Neural progenitor cell (in vitro differentiated cells): ENCODE data around the gene TREML2. TPM values are rescaled to one million over a fixed set of nuclear protein-coding genes. Genes with fewer than 3 reads are reported as not detected.
A peak's percentile ranks its signal among the peaks of the same experiment; 100 is the strongest.

Source experiments
- DNase-seq: peaks from one replicate; pipeline ENCODE4 v3.0.0-alpha.2; 2016; ENCODE audit warnings: low spot score
- H2AFZ ChIP-seq: fragments of 200-600 bp; sonication (generic); replicated peaks from 2 replicates; pipeline ENCODE4 v1.6.1; 2016; ENCODE audit warnings: antibody characterized with exemption
- H3F3A ChIP-seq: fragments of 200-600 bp; sonication (generic); 2 replicates; pipeline ENCODE4 v1.6.1; 2016; ENCODE audit warnings: antibody characterized with exemption, low read depth
- H3K27ac ChIP-seq: fragments of 200-600 bp; sonication (generic); 2 replicates; pipeline ENCODE4 v1.5.1; 2016; ENCODE audit warnings: mild to moderate bottlenecking
- H3K27me3 ChIP-seq: fragments of 200-600 bp; sonication (generic); 2 replicates; pipeline ENCODE4 v1.6.1; 2016; ENCODE audit warnings: mild to moderate bottlenecking, moderate library complexity
- H3K36me3 ChIP-seq: fragments of 200-600 bp; sonication (generic); 2 replicates; pipeline ENCODE4 v1.5.1; 2016
- H3K4me1 ChIP-seq: fragments of 200-600 bp; sonication (generic); 2 replicates; pipeline ENCODE4 v1.6.1; 2016; ENCODE audit warnings: mixed run types
- H3K4me2 ChIP-seq: fragments of 200-600 bp; sonication (generic); 2 replicates; pipeline ENCODE4 v1.6.1; 2016
- H3K4me3 ChIP-seq: fragments of 200-600 bp; sonication (generic); 2 replicates; pipeline ENCODE4 v1.5.1; 2016
- H3K79me2 ChIP-seq: fragments of 200-600 bp; sonication (generic); 2 replicates; pipeline ENCODE4 v1.6.1; 2016; ENCODE audit warnings: low read depth
- H3K9ac ChIP-seq: fragments of 200-600 bp; sonication (generic); 2 replicates; pipeline ENCODE4 v1.6.1; 2016
- H3K9me3 ChIP-seq: fragments of 200-600 bp; sonication (generic); 2 replicates; pipeline ENCODE4 v1.5.1; 2016; ENCODE audit warnings: low read depth
- H4K20me1 ChIP-seq: fragments of 200-600 bp; sonication (generic); 2 replicates; pipeline ENCODE4 v1.6.1; 2016; ENCODE audit warnings: low read depth
- H3K27ac Mint-ChIP-seq: 3 replicates; pipeline ENCODE4 v1.8.0; 2021; ENCODE audit warnings: mixed read lengths
- H3K27me3 Mint-ChIP-seq: 2 replicates; pipeline ENCODE4 v1.8.0; 2022; ENCODE audit warnings: low read depth, mild to moderate bottlenecking, inconsistent platforms, moderate library complexity, mixed read lengths; ENCODE audit not compliant: insufficient read depth
- H3K36me3 Mint-ChIP-seq: 3 replicates; pipeline ENCODE4 v1.8.0; 2021; ENCODE audit warnings: mixed read lengths
- H3K4me1 Mint-ChIP-seq: 3 replicates; pipeline ENCODE4 v1.8.0; 2021; ENCODE audit warnings: mixed read lengths
- H3K4me3 Mint-ChIP-seq: 3 replicates; pipeline ENCODE4 v1.8.0; 2021; ENCODE audit warnings: mild to moderate bottlenecking, moderate library complexity, mixed read lengths
- H3K9me3 Mint-ChIP-seq: 3 replicates; pipeline ENCODE4 v1.8.0; 2020; ENCODE audit warnings: mixed read lengths
- EZH2 ChIP-seq: fragments of 200-600 bp; sonication (generic); IDR thresholded peaks from 2 replicates; pipeline ENCODE4 v1.6.1; 2017; ENCODE audit warnings: antibody characterized with exemption, mild to moderate bottlenecking, moderate library complexity
- EZH2phosphoT487 ChIP-seq: fragments of 200-600 bp; sonication (generic); IDR thresholded peaks from 2 replicates; pipeline ENCODE4 v1.6.1; 2017; ENCODE audit warnings: antibody characterized with exemption
- total RNA-seq: library from RNA; depleted of rRNA; stranded (reverse); fragments of >200 nt; gene quantifications from 2 replicates; pipeline ENCODE4 v1.2.3, GENCODE V29; 2015; ENCODE audit warnings: low replicate concordance
- TF ChIP-seq, protein P1 (sequence below): fragments of 200-600 bp; sonication (generic); IDR thresholded peaks from 2 replicates; pipeline ENCODE4 v1.5.1; 2017; ENCODE audit warnings: antibody characterized with exemption, mild to moderate bottlenecking

The TREML2 gene
- total RNA-seq, 1 donor from 2014 or later = not detected

DNA sequence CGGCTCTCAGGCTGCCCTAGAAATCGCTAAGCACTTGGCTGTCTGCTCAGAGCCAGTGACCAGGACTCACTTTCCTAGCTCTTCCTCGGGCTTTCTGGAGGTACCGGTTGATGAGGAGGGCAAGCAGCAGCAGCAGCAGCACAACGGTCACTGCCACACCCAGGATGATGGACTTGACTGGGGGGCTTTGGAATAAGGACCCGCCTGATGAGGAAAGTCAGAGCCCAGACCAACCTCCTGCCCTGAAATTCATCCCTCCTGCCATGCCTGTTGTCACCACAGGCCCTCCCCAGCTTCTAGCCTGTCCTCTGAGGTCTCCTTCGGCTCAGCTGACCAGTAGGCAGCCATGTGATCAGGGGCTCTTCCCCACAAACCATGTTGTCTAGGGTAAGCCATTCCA, 16.2 kb downstream of the TREML2 start:
- no peak for DNase-seq
- Histone ChIP-seq H2AFZ (no peak overlapping the region), H3K4me3 (no peak overlapping the region), H3K27me3 (no peaks in the 10 kb centered on the region), H3K9ac (no peak overlapping the region), H3K4me2 (no peak overlapping the region), H3K79me2 (no peaks in the 10 kb centered on the region), H3K27ac (no peak overlapping the region), H3K36me3 (no peaks in the 10 kb centered on the region), H3F3A (no peaks in the 10 kb centered on the region), H3K9me3 (no peaks in the 10 kb centered on the region), H3K4me1 (no peaks in the 10 kb centered on the region), H4K20me1 (no peaks in the 10 kb centered on the region)
- H3K27ac Mint-ChIP-seq = no peak overlapping the region
- TF ChIP-seq, protein P1, sequence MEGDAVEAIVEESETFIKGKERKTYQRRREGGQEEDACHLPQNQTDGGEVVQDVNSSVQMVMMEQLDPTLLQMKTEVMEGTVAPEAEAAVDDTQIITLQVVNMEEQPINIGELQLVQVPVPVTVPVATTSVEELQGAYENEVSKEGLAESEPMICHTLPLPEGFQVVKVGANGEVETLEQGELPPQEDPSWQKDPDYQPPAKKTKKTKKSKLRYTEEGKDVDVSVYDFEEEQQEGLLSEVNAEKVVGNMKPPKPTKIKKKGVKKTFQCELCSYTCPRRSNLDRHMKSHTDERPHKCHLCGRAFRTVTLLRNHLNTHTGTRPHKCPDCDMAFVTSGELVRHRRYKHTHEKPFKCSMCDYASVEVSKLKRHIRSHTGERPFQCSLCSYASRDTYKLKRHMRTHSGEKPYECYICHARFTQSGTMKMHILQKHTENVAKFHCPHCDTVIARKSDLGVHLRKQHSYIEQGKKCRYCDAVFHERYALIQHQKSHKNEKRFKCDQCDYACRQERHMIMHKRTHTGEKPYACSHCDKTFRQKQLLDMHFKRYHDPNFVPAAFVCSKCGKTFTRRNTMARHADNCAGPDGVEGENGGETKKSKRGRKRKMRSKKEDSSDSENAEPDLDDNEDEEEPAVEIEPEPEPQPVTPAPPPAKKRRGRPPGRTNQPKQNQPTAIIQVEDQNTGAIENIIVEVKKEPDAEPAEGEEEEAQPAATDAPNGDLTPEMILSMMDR = no peak
- no peak for TF ChIP-seq EZH2
- no peak for TF ChIP-seq EZH2phosphoT487
- H3K4me1 Mint-ChIP-seq = no peaks in the 10 kb centered on the region
- H3K36me3 Mint-ChIP-seq = no peaks in the 10 kb centered on the region
- peaks cover 11% of the 10 kb centered on the region for H3K27me3 Mint-ChIP-seq
- no peak overlapping the region for H3K4me3 Mint-ChIP-seq
- H3K9me3 Mint-ChIP-seq = peaks cover 2% of the 10 kb centered on the region

DNA sequence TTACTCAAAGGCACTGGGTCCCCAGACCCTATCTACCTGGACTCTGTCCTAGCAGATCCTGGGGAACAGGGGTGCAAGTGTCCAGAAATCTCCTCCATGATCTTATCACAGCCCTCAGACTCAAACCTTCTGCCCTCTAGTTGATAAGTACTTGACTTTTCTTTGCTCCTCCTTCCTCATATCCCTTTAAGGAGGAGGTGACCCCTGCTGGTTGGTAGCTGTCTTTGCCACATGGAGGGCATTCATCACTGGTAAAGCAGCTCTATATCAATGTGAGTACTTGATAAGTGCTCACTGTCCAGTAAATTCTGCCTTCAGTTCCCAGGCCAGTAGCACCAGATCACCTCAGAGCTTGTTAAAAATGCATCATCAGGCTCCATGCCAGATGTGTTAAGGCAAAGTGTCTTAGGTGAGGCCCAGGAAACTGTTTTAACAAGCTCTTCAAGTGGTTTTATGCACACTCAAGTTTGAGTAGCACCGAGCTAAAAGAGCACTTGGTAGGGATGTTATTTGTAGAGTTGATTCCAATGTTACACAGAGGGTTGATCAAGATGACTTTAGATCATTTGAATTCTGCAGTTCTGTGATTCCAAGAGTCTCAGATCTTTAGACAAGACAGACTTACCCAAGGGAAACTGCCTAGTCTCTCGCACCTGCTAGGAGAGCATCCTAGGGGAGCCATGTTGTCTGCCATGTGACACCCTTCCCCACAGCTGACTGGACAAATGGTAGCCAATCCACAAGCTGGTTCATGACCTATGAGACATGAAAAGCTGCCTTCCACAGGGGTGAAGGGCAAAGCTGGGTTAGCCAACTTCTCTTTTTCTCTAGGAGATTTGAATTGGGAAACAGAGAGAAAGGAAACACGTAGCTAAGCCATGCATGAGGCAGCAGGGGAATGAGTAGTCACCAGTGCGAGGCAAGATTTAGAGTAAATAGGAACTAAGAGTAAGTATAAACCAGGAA, 18.6 kb downstream of the TREML2 start:
- no peaks in the 10 kb centered on the region for H3K9me3 ChIP-seq
- H2AFZ ChIP-seq = peak overlapping the region; percentile 71
- no peaks in the 10 kb centered on the region for H4K20me1 ChIP-seq
- H3F3A ChIP-seq = no peaks in the 10 kb centered on the region
- H3K4me2 ChIP-seq = no peak overlapping the region
- no peaks in the 10 kb centered on the region for H3K9me3 Mint-ChIP-seq
- H3K9ac ChIP-seq = no peak overlapping the region
- no peaks in the 10 kb centered on the region for H3K4me1 ChIP-seq
- TF ChIP-seq, protein P1 = peak; percentile 66
- no peak for TF ChIP-seq EZH2phosphoT487
- H3K79me2 ChIP-seq = no peaks in the 10 kb centered on the region
- no peak overlapping the region for H3K27ac ChIP-seq
- peak; percentile 62 for DNase-seq
- H3K27ac Mint-ChIP-seq = no peak overlapping the region
- no peaks in the 10 kb centered on the region for H3K36me3 ChIP-seq
- H3K4me3 Mint-ChIP-seq = no peak overlapping the region
- H3K27me3 Mint-ChIP-seq = peaks cover 10% of the 10 kb centered on the region
- no peak overlapping the region for H3K4me3 ChIP-seq
- H3K4me1 Mint-ChIP-seq = no peaks in the 10 kb centered on the region
- no peaks in the 10 kb centered on the region for H3K36me3 Mint-ChIP-seq
- no peaks in the 10 kb centered on the region for H3K27me3 ChIP-seq

DNA sequence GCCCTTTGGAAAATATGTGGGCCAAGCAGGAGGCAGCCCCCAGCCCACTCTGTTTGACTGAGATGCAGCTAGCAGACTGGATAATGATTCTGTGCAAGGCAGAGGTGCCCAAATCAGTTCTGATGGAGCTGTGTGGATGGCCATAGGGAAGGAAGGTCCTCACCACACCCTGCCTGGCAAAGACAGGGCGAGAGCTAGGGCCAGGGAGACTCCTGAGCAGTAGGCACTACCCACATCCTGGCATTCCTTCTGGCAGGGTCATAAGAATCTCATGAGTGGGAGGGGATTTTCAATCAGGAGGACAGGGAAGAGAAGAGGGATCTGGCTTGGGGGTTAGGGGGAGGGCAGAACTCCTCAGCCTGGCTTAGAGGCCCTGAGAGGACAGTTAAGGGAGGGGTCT, 19.4 kb downstream of the TREML2 start:
- H3K4me2 ChIP-seq = no peak overlapping the region
- H3K4me3 ChIP-seq = no peak overlapping the region
- H3K4me1 ChIP-seq = no peaks in the 10 kb centered on the region

More for the DNA sequence above, 19.4 kb downstream of the TREML2 start:
- H3K9me3 ChIP-seq = no peaks in the 10 kb centered on the region
- H3K36me3 ChIP-seq = no peaks in the 10 kb centered on the region
- Mint-ChIP-seq H3K4me3 (no peak overlapping the region), H3K4me1 (no peaks in the 10 kb centered on the region), H3K27me3 (peaks cover 13% of the 10 kb centered on the region), H3K36me3 (no peaks in the 10 kb centered on the region), H3K27ac (no peak overlapping the region), H3K9me3 (no peaks in the 10 kb centered on the region)
- H3F3A ChIP-seq = no peaks in the 10 kb centered on the region
- no peaks in the 10 kb centered on the region for H4K20me1 ChIP-seq
- no peak for TF ChIP-seq EZH2phosphoT487
- no peak for TF ChIP-seq EZH2
- TF ChIP-seq, protein P1 = no peak
- H3K27ac ChIP-seq = no peak overlapping the region
- no peaks in the 10 kb centered on the region for H3K27me3 ChIP-seq
- no peak overlapping the region for H2AFZ ChIP-seq
- no peak for DNase-seq
- no peak overlapping the region for H3K9ac ChIP-seq
- no peaks in the 10 kb centered on the region for H3K79me2 ChIP-seq
